CD4-positive, alpha-beta memory T cell (primary cell): ENCODE results near the gene HDLBP. TPM values are rescaled to one million over a fixed set of nuclear protein-coding genes. Genes with fewer than 3 reads are reported as not detected.
A peak's percentile ranks its signal among the peaks of the same experiment; 100 is the strongest.

Source experiments
- CTCF ChIA-PET: fragments of 350-600 bp; sonication (Branson Sonifier 250); formaldehyde crosslinking; loops from one replicate; lab custom pipeline; 2021; ENCODE audit warnings: inconsistent platforms; ENCODE audit not compliant: partially characterized antibody; lab: Charles Lee
- POLR2A ChIA-PET: fragments of 350-600 bp; sonication (Branson Sonifier 250); formaldehyde crosslinking; loops from one replicate; lab custom pipeline; 2021; ENCODE audit not compliant: partially characterized antibody; lab: Charles Lee
- DNase-seq, 5 donors: peaks; one replicate each; pipeline versions ENCODE4 v3.0.0 to v3.0.0-alpha.2; 2020 to 2022; ENCODE audit warnings: mixed read lengths in 1 of 5
- H3K27ac ChIP-seq: one replicate; pipeline ENCODE4 v1.7.0; 2013; ENCODE audit warnings: low read depth, low read length
- H3K27me3 ChIP-seq: 2 replicates; pipeline ENCODE4 v1.7.0; 2013; ENCODE audit warnings: mild to moderate bottlenecking, low read length, moderate library complexity; ENCODE audit not compliant: insufficient read depth
- H3K36me3 ChIP-seq: 2 replicates; pipeline ENCODE4 v1.7.0; 2013; ENCODE audit warnings: mild to moderate bottlenecking, low read length, moderate library complexity; ENCODE audit not compliant: insufficient read depth
- H3K4me1 ChIP-seq: 2 replicates; pipeline ENCODE4 v1.7.0; 2013; ENCODE audit warnings: mild to moderate bottlenecking, low read length, moderate library complexity; ENCODE audit not compliant: insufficient read depth
- H3K4me3 ChIP-seq, 2 donors: one replicate each; pipeline ENCODE4 v1.7.0; 2013; ENCODE audit warnings: low read length in 2 of 2, mild to moderate bottlenecking in 1 of 2
- H3K9me3 ChIP-seq, 2 donors: one replicate each; pipeline ENCODE4 v1.7.0; 2013; ENCODE audit warnings: low read length in 2 of 2, control low read depth in 1 of 2; ENCODE audit not compliant: control insufficient read depth in 1 of 2
- H3K27ac Mint-ChIP-seq, 7 donors: one replicate each; pipeline ENCODE4 v1.8.0; 2020 to 2021; ENCODE audit warnings: mixed read lengths in 7 of 7, mild to moderate bottlenecking in 6 of 7, inconsistent platforms in 3 of 7, moderate library complexity in 3 of 7
- H3K27me3 Mint-ChIP-seq, 2 donors: one replicate each; pipeline ENCODE4 v1.8.0; 2020 to 2021; ENCODE audit warnings: mixed read lengths in 2 of 2
- H3K36me3 Mint-ChIP-seq, 2 donors: one replicate each; pipeline ENCODE4 v1.8.0; 2020 to 2021; ENCODE audit warnings: mixed read lengths in 2 of 2, inconsistent platforms in 1 of 2, mild to moderate bottlenecking in 1 of 2
- H3K4me1 Mint-ChIP-seq, 4 donors: one replicate each; pipeline ENCODE4 v1.8.0; 2020 to 2021; ENCODE audit warnings: mixed read lengths in 4 of 4, mild to moderate bottlenecking in 1 of 4
- H3K4me3 Mint-ChIP-seq, 8 donors: one replicate each; pipeline ENCODE4 v1.8.0; 2020 to 2021; ENCODE audit warnings: mixed read lengths in 8 of 8, mild to moderate bottlenecking in 7 of 8, moderate library complexity in 6 of 8, inconsistent platforms in 3 of 8
- H3K9me3 Mint-ChIP-seq, 8 donors: one replicate each; pipeline ENCODE4 v1.8.0; 2020 to 2021; ENCODE audit warnings: mixed read lengths in 8 of 8, mild to moderate bottlenecking in 5 of 8, inconsistent platforms in 3 of 8, moderate library complexity in 1 of 8
- intact Hi-C: fragments of 100-400 bp; cut with micrococcal nuclease; formaldehyde crosslinking; loops from one replicate; pipeline ENCODE4 v1.15.1; 2023
- polyA plus RNA-seq, 2 donors: library from polyadenylated mRNA; unstranded; fragments of 300-500 nt; fragmentation: Illumina TruSeq; gene quantifications; one replicate each; pipeline ENCODE4 v1.2.3, GENCODE V29; 2021
- total RNA-seq, 2 experiments: library from RNA; stranded (reverse); gene quantifications; one replicate each; pipeline ENCODE4 v1.2.3, GENCODE V29; 2021

The HDLBP gene
- total and polyA plus RNA-seq, 4 experiments from 2014 or later = 24.7 to 183 (median 124) TPM

DNA sequence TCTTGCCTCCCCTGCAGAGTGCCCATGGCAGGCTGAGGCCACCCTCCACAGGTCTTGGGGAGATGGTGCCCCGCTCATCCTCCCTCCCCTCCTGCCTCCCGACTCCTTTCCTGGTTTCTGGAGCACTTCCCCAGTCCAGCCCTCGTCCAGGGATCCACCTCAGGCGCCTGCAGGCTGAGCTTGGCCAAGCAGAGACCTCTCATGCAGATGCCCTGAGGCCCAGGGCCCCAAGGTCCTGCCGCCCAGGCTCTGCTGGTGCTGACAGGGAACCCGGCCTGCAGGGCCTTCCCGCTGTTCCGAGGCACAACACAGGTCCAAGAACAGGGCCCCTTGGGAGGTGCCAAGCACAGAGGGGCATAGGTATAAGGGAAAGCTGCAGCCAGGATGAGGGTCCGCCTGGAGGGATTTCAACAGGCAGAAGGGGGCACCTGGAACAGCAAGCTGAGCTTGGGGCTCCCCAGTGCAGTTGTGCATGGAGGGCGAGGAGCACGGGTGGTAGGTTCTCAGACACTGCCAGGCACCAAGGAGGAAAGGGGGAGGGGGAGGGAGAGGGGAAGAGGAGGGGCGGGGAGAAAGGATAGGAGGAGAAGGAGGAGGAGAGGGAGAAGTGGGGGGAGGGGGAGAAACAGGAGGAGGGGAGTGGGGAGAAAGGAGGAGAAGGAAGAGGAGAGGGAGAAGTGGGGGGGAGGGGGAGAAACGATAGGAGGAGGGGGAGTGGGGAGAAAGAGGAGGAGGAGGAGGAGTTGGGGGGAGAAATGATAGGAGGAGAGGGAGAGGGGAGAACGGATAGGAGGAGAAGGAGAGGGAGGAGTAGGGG, 128.2 kb downstream of the HDLBP start:
- H3K36me3 ChIP-seq = peaks cover 10% of the 10 kb centered on the region
- H3K4me3 Mint-ChIP-seq = no peak overlapping the region
- H3K9me3 Mint-ChIP-seq = no peaks in the 10 kb centered on the region
- CTCF ChIA-PET = no interaction called here
- no peaks in the 10 kb centered on the region for H3K27me3 ChIP-seq
- no peaks in the 10 kb centered on the region for H3K27me3 Mint-ChIP-seq
- H3K27ac Mint-ChIP-seq = no peak overlapping the region
- POLR2A ChIA-PET = no interaction called here
- H3K9me3 ChIP-seq = no peaks in the 10 kb centered on the region
- H3K36me3 Mint-ChIP-seq = peaks cover 7 to 10% of the 10 kb centered on the region in 2 donors
- H3K27ac ChIP-seq = no peak overlapping the region
- H3K4me1 Mint-ChIP-seq = no peaks in the 10 kb centered on the region
- H3K4me1 ChIP-seq = no peaks in the 10 kb centered on the region
- no peak for DNase-seq
- no peak overlapping the region for H3K4me3 ChIP-seq
- intact Hi-C loops = no loop called here

DNA sequence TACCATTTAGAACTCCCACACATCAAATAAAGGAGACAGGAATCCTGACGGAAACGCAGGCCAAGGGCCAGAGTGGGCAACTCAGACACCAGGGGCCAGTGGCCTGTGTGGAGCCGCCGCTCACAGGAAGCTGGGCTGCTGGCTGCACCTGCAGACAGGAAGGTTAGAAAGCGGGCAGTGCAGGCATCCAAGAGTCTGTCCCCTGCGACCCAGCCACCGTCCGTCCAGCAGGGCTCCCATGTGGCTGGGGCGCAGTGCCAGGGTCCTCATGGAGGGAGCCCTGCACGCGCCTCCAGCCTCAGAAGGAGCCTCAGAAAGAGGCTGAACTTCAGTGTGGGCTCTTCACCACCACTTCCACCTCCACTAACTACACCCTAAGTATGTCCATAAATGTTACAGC, 129.5 kb downstream of the HDLBP start:
- DNase-seq = no peak
- Mint-ChIP-seq H3K27me3 (no peaks in the 10 kb centered on the region), H3K4me1 (no peaks in the 10 kb centered on the region), H3K27ac (peak overlapping the region in 1 of 7 donors; percentile 4), H3K36me3 (peaks cover 16 to 19% of the 10 kb centered on the region in 2 donors), H3K4me3 (no peak overlapping the region), H3K9me3 (no peaks in the 10 kb centered on the region)
- POLR2A ChIA-PET = interaction anchor here (0.9 kb wide), 1 partner anchor 98 kb away, joined by 4 read pairs; no protein-coding TSS in a partner anchor
- CTCF ChIA-PET = no interaction called here
- Histone ChIP-seq H3K9me3 (no peaks in the 10 kb centered on the region), H3K36me3 (peaks cover 10% of the 10 kb centered on the region), H3K27ac (no peak overlapping the region), H3K4me3 (no peak overlapping the region), H3K4me1 (no peaks in the 10 kb centered on the region), H3K27me3 (no peaks in the 10 kb centered on the region)
- intact Hi-C loops = no loop called here

DNA sequence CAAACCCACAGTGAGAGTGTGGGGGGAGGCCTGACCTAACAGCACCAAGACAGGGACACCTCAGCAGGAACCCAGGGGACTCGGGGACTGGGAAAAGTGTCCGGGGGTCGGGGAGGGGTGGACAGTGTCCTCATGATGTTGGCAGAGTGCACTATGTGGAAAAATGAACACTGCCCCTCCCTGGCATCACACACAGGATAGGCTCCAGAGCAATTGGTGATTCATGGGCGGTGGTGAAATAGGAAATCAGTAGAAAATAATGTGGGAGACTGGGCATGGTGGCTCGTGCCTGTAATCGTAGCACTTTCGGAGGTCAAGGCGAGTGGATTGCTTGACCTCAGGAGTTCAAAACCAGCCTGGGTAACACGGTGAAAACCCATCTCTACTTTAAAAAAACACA, 130.6 kb downstream of the HDLBP start:
- DNase-seq = no peak
- Histone ChIP-seq H3K27ac (no peak overlapping the region), H3K4me3 (no peak overlapping the region), H3K27me3 (no peaks in the 10 kb centered on the region), H3K9me3 (no peaks in the 10 kb centered on the region), H3K4me1 (no peaks in the 10 kb centered on the region), H3K36me3 (peaks cover 10% of the 10 kb centered on the region)
- H3K9me3 Mint-ChIP-seq = no peaks in the 10 kb centered on the region
- no peaks in the 10 kb centered on the region for H3K27me3 Mint-ChIP-seq
- H3K4me3 Mint-ChIP-seq = no peak overlapping the region
- H3K27ac Mint-ChIP-seq = peak overlapping the region in 1 of 7 donors; percentile 4
- intact Hi-C loops = no loop called here
- no peaks in the 10 kb centered on the region for H3K4me1 Mint-ChIP-seq
- CTCF ChIA-PET = no interaction called here
- peaks cover 19 to 21% of the 10 kb centered on the region in 2 donors for H3K36me3 Mint-ChIP-seq
- POLR2A ChIA-PET = no interaction called here

DNA sequence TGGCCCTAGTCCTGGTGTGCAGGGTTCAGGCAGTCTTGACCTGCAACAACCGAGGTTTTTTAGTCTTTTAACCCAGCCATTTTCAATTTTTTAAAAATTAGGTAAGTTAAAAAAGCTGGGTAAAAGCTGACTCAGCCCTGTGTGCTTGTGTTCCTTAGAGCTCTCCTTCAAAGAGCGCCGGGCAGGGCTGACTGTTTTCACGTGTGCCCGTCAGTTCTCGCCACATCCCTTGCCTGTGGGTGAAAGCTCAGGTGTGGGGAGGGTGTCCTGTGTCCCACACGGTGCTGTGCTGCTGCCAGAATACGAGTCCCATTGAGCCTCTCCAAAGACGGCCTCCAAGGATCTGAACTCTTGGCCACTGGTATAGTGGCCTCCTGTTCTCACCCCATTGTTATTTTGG, 132.3 kb downstream of the HDLBP start:
- Histone ChIP-seq H3K27me3 (no peaks in the 10 kb centered on the region), H3K27ac (no peak overlapping the region), H3K4me3 (no peak overlapping the region), H3K4me1 (no peaks in the 10 kb centered on the region), H3K36me3 (peaks cover 22% of the 10 kb centered on the region), H3K9me3 (no peaks in the 10 kb centered on the region)
- H3K9me3 Mint-ChIP-seq = no peaks in the 10 kb centered on the region
- H3K36me3 Mint-ChIP-seq = peaks cover 32 to 33% of the 10 kb centered on the region in 2 donors
- H3K27me3 Mint-ChIP-seq = no peaks in the 10 kb centered on the region
- POLR2A ChIA-PET = no interaction called here
- H3K4me3 Mint-ChIP-seq = no peak overlapping the region
- CTCF ChIA-PET = no interaction called here
- H3K27ac Mint-ChIP-seq = no peak overlapping the region
- intact Hi-C loops = no loop called here
- no peaks in the 10 kb centered on the region for H3K4me1 Mint-ChIP-seq
- no peak for DNase-seq

DNA sequence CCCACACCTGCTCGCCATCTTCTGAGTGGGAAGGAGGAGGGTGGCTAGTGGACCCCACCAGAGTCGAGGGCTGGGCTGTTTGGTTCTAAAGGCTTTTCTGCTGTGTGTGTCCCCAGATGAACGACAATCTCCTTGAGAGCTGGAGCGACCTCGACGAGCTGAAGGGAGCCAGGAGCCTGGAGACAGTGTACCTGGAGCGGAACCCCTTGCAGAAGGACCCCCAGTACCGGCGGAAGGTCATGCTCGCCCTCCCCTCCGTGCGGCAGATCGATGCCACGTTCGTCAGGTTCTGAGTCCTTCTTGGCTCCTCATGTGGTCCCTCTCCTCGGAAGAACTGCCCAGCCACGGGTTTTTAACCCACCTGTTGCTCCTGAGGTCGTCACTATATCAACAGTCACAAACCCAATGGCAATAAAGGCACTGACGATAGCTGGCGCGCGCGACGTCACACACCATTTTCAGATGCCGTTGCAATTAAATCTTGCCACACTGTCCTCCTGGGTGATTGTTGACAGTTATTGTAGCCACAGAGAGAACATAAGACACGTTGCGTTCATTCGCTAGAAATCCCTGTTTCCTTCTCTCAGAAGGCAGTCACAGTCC, 132.8 kb downstream of the HDLBP start:
- Mint-ChIP-seq H3K36me3 (peaks cover 35 to 36% of the 10 kb centered on the region in 2 donors), H3K4me1 (no peaks in the 10 kb centered on the region), H3K9me3 (no peaks in the 10 kb centered on the region), H3K27ac (peak overlapping the region in 1 of 7 donors; percentile 35), H3K27me3 (no peaks in the 10 kb centered on the region), H3K4me3 (no peak overlapping the region)
- Histone ChIP-seq H3K4me1 (no peaks in the 10 kb centered on the region), H3K9me3 (no peaks in the 10 kb centered on the region), H3K36me3 (peaks cover 22% of the 10 kb centered on the region), H3K27ac (no peak overlapping the region), H3K4me3 (no peak overlapping the region), H3K27me3 (no peaks in the 10 kb centered on the region)
- intact Hi-C loops = no loop called here
- POLR2A ChIA-PET = no interaction called here
- CTCF ChIA-PET = no interaction called here
- no peak for DNase-seq

DNA sequence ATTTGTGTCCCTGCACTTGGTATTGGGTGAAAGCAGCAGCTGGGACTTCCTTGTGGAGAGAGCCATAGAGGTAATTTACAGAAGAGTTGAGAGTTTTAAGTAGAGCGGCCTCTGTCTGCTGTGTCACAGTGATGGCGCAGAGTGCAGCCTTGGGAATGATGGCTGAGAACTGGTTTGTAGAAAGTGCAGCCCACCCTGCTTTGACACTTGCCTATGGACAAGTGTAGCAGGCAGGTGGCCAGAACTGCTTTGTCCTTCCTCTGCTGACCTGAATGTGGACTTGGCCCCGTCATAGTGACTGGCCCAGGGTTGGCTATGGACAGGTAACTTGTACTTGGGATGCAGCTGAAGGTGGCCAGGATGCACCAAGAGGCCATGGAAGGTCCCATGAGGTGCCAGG, 133.3 kb downstream of the HDLBP start:
- Histone ChIP-seq H3K36me3 (peaks cover 22% of the 10 kb centered on the region), H3K9me3 (no peaks in the 10 kb centered on the region), H3K4me3 (no peak overlapping the region), H3K27ac (no peak overlapping the region), H3K4me1 (no peaks in the 10 kb centered on the region), H3K27me3 (no peaks in the 10 kb centered on the region)
- H3K27ac Mint-ChIP-seq = no peak overlapping the region
- POLR2A ChIA-PET = no interaction called here
- DNase-seq = no peak
- H3K4me1 Mint-ChIP-seq = no peaks in the 10 kb centered on the region
- no peaks in the 10 kb centered on the region for H3K27me3 Mint-ChIP-seq
- intact Hi-C loops = no loop called here
- peaks cover 35 to 36% of the 10 kb centered on the region in 2 donors for H3K36me3 Mint-ChIP-seq
- H3K4me3 Mint-ChIP-seq = no peak overlapping the region
- no peaks in the 10 kb centered on the region for H3K9me3 Mint-ChIP-seq
- CTCF ChIA-PET = no interaction called here

DNA sequence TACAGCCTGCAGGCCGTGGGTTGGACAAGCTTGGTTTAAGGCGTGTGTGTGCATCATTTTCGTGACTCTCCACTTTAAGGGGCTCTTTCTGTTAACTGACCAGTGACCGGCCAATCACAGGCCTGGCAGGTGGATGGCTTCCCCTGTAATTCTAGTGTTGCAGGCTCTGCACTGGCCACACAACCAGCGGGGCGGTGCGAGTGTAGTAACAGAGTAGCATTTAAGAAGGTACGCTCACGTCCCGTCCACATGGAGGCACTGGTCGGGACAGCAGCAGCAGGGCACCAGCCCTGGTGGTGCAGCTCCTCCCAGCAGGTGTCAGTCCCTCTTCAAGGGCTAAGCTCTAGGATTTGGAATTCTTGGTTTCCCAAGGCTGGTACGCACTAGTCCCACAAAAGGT, 135.0 kb downstream of the HDLBP start:
- no peaks in the 10 kb centered on the region for H3K27me3 Mint-ChIP-seq
- H3K36me3 Mint-ChIP-seq = peaks cover 35 to 41% of the 10 kb centered on the region in 2 donors
- Histone ChIP-seq H3K4me1 (no peaks in the 10 kb centered on the region), H3K27me3 (no peaks in the 10 kb centered on the region), H3K4me3 (no peak overlapping the region), H3K36me3 (peaks cover 26% of the 10 kb centered on the region), H3K27ac (no peak overlapping the region), H3K9me3 (no peaks in the 10 kb centered on the region)
- intact Hi-C loops = no loop called here
- H3K4me3 Mint-ChIP-seq = no peak overlapping the region
- no peaks in the 10 kb centered on the region for H3K9me3 Mint-ChIP-seq
- ChIA-PET POLR2A (interaction anchor here (2.3 kb wide), 1 partner anchor 9 kb away, joined by 5 read pairs; the partner anchor contains the start of gene ANO7), CTCF (interaction anchor here (0.6 to 2.0 kb wide), 2 partner anchors 102 to 266 kb away, joined by 3 to 5 read pairs; no protein-coding TSS in a partner anchor)
- H3K27ac Mint-ChIP-seq = no peak overlapping the region
- DNase-seq = no peak
- H3K4me1 Mint-ChIP-seq = no peaks in the 10 kb centered on the region
